GM12878 (cell line): ENCODE measurements around the gene BLACAT1. TPM values are rescaled to one million over a fixed set of nuclear protein-coding genes. Genes with fewer than 3 reads are reported as not detected.

Experiments
- ATAC-seq: fragments of 200-7000 bp; cut with Tn5 transposase; 3 replicates; pipeline ENCODE4 v1.9.1; 2020; ENCODE audit warnings: mild to moderate bottlenecking, moderate library complexity
- BruUV-seq: library from RNA; stranded (reverse); fragments of 400-500 nt; replicated peaks from 2 replicates; lab custom pipeline; 2021; lab: Mats Ljungman, UMichigan
- CTCF ChIA-PET: fragments of 300-600 bp; sonication (Branson Sonifier 250); formaldehyde crosslinking; extraction: SDS; loops from one replicate; lab custom pipeline; 2021; ENCODE audit warnings: inconsistent platforms; lab: Yijun Ruan, JAX
- POLR2A ChIA-PET: fragments of 350-600 bp; formaldehyde crosslinking; extraction: SDS; loops from one replicate; lab custom pipeline; 2021; ENCODE audit warnings: inconsistent platforms; lab: Charles Lee
- RAD21 ChIA-PET: fragments of 300-600 bp; sonication (Branson Sonifier 250); formaldehyde crosslinking; loops from one replicate; lab custom pipeline; 2023; ENCODE audit warnings: antibody characterized with exemption; ENCODE audit not compliant: unreplicated experiment; lab: Charles Lee
- SMC1A ChIA-PET: fragments of 300-600 bp; sonication (Branson Sonifier 250); formaldehyde crosslinking; loops from one replicate; lab custom pipeline; 2023; ENCODE audit not compliant: unreplicated experiment, uncharacterized antibody; lab: Charles Lee
- DNase-seq: peaks from one replicate; pipeline ENCODE4 v3.0.0-alpha.2; 2011; ENCODE audit warnings: low read depth, low spot score
- FAIRE-seq: peaks from 3 replicates; lab custom pipeline; 2011; peaks lifted over from hg19 to GRCh38; lab: Jason Lieb, UNC
- H2AFZ ChIP-seq: 2 replicates; pipeline ENCODE4 v1.6.0; 2011; ENCODE audit warnings: low read depth, low read length, control low read depth; ENCODE audit not compliant: control insufficient read depth
- H3K27ac ChIP-seq: 2 replicates; pipeline ENCODE4 v1.5.1; 2011; ENCODE audit warnings: control low read depth; ENCODE audit not compliant: control insufficient read depth, insufficient read depth
- H3K27me3 ChIP-seq, 2 experiments: replicated peaks in 1 of 2; 2 replicates each; pipeline versions ENCODE4 v1.6.0 to v1.6.1; 2011; ENCODE audit warnings: low read length in 1 of 2; ENCODE audit not compliant: control insufficient read depth in 2 of 2, insufficient read depth in 2 of 2
- H3K36me3 ChIP-seq, 2 experiments: 2 replicates each; pipeline ENCODE4 v1.5.1; 2011; ENCODE audit warnings: low read length in 1 of 2; ENCODE audit not compliant: control insufficient read depth in 2 of 2, insufficient read depth in 2 of 2
- H3K4me1 ChIP-seq: 2 replicates; pipeline ENCODE4 v1.6.1; 2011; ENCODE audit warnings: mild to moderate bottlenecking, low read length, moderate library complexity, mixed read lengths; ENCODE audit not compliant: control insufficient read depth, insufficient read depth
- H3K4me2 ChIP-seq: 2 replicates; pipeline ENCODE4 v1.6.0; 2011; ENCODE audit warnings: control low read depth; ENCODE audit not compliant: control insufficient read depth, insufficient read depth
- H3K4me3 ChIP-seq: fragments of 200-600 bp; sonication (generic); 2 replicates; pipeline ENCODE4 v1.5.1; 2016
- H3K79me2 ChIP-seq: 2 replicates; pipeline ENCODE4 v1.6.0; 2011; ENCODE audit warnings: low read length; ENCODE audit not compliant: control insufficient read depth, insufficient read depth
- H3K9ac ChIP-seq: 2 replicates; pipeline ENCODE4 v1.8.0; 2011; ENCODE audit warnings: low read length, control low read depth, mixed read lengths; ENCODE audit not compliant: control insufficient read depth, insufficient read depth
- H3K9me3 ChIP-seq: replicated peaks from 3 replicates; pipeline ENCODE4 v1.5.1; 2011; ENCODE audit warnings: mild to moderate bottlenecking, low read length; ENCODE audit not compliant: control insufficient read depth, insufficient read depth
- H4K20me1 ChIP-seq: 2 replicates; pipeline ENCODE4 v1.6.0; 2011; ENCODE audit not compliant: control insufficient read depth, insufficient read depth
- CEBPB ChIP-seq, 2 experiments: fragments of 150-350 bp in 1 of 2; IDR thresholded peaks; 2 replicates each; pipeline ENCODE4 v1.6.1; 2012 to 2014; ENCODE audit warnings: low read depth in 2 of 2, low read length in 2 of 2, borderline replicate concordance in 1 of 2, inconsistent platforms in 1 of 2
- CHD2 ChIP-seq: IDR thresholded peaks from 2 replicates; pipeline ENCODE4 v1.6.1; 2011; ENCODE audit warnings: low read depth, low read length, improper control_type of control experiment, borderline replicate concordance
- FOXM1 ChIP-seq: IDR thresholded peaks from 2 replicates; pipeline ENCODE4 v1.6.1; 2012; ENCODE audit warnings: low read depth, mild to moderate bottlenecking, inconsistent platforms, low read length, moderate library complexity
- MTA3 ChIP-seq: IDR thresholded peaks from 2 replicates; pipeline ENCODE4 v1.6.1; 2012; ENCODE audit warnings: low read length, inconsistent platforms, borderline replicate concordance
- RAD21 ChIP-seq: IDR thresholded peaks from 2 replicates; pipeline ENCODE4 v1.6.1; 2011; ENCODE audit warnings: mild to moderate bottlenecking, low read depth, low read length, moderate library complexity; ENCODE audit not compliant: insufficient read depth
- SMAD5 ChIP-seq: IDR thresholded peaks from 2 replicates; pipeline ENCODE4 v1.6.1; 2016; ENCODE audit warnings: antibody characterized with exemption, low read depth
- USF2 ChIP-seq: IDR thresholded peaks from 2 replicates; pipeline ENCODE4 v1.6.1; 2011; ENCODE audit warnings: low read depth, low read length, improper control_type of control experiment, borderline replicate concordance
- ZNF207 ChIP-seq: fragments of 450-650 bp; IDR thresholded peaks from 2 replicates; pipeline ENCODE4 v1.6.1; 2014; ENCODE audit warnings: antibody characterized with exemption, mild to moderate bottlenecking, borderline replicate concordance
- WGBS: methylation state at CpG from one replicate; pipeline ENCODE4 v1.1.6; 2016; ENCODE audit warnings: low lambda C conversion rate; ENCODE audit not compliant: insufficient replicate concordance, insufficient coverage; ENCODE audit errors: missing lambda C conversion rate; 5-methylcytosine and 5-hydroxymethylcytosine counted together
- in situ Hi-C: fragments of 300-500 bp; cut with MboI; formaldehyde crosslinking; loops from 9 replicates; pipeline ENCODE4 v1.14.3; 2018; ENCODE audit warnings: mixed read lengths
- intact Hi-C: fragments of 100-400 bp; cut with micrococcal nuclease; formaldehyde crosslinking; loops from one replicate; pipeline ENCODE4 v1.14.2; 2022; ENCODE audit not compliant: unreplicated experiment
- polyA plus RNA-seq, 11 experiments: library from polyadenylated mRNA; depleted of rRNA in 4 of 11; unstranded in 6 of 11; stranded (reverse) in 5 of 11; fragments of >200 nt; fragmentation: Nextera tagmentation in 4 of 11; fragmentation: Illumina TruSeq in 1 of 11; extraction: Ambion mirVana in 4 of 11; extraction: Trizol in 1 of 11; gene quantifications; 1 replicate in 1 of 11; 2 replicates in 10 of 11; pipeline versions ENCODE4 v1.2.1 to v1.2.3, GENCODE V29; 2011 to 2016; ENCODE audit warnings: inconsistent platforms in 2 of 11, missing spikeins in 2 of 11, low read depth in 1 of 11
- total RNA-seq, 4 experiments: library from RNA; depleted of rRNA in 3 of 4; stranded (reverse); fragments of >200 nt in 3 of 4; fragmentation: Illumina TruSeq in 1 of 4; extraction: Trizol in 1 of 4; gene quantifications; 2 replicates each; pipeline versions ENCODE4 v1.2.1 to v1.2.3, GENCODE V29; 2013 to 2021

BLACAT1 gene
- total and polyA plus RNA-seq, 10 of the 15 experiments (the other 5 are each of a cell fraction or from before 2014, with no cell fraction given) = 0.04 to 1.6 (median 0.15) TPM; not detected in 1

GRCh38 chr1:205452933-205453332, 2.9 kb downstream of the BLACAT1 start:
- 0% methylated on average over 5 of the region's 5 CpGs for WGBS

More at GRCh38 chr1:205452933-205453332, 2.9 kb downstream of the BLACAT1 start:
- no peak for ATAC-seq
- Histone ChIP-seq H4K20me1 (no peaks in the 10 kb centered on the region; the same call in 1 of the 2 replicates), H3K9ac (no peak overlapping the region), H3K36me3 (no peaks in the 10 kb centered on the region), H3K9me3 (no peaks in the 10 kb centered on the region), H3K4me1 (peaks cover 5% of the 10 kb centered on the region; the same call in 1 of the 2 replicates), H3K4me2 (no peak overlapping the region), H3K27me3 (peaks cover 12 to 18% of the 10 kb centered on the region in 2 experiments), H3K79me2 (no peaks in the 10 kb centered on the region), H3K4me3 (no peak overlapping the region), H2AFZ (no peak overlapping the region), H3K27ac (no peak overlapping the region)
- DNase-seq = no peak
- TF ChIP-seq MTA3 = no peak
- TF ChIP-seq FOXM1 = no peak
- no peak for TF ChIP-seq CEBPB (IDR thresholded peaks at IDR 0.05; ENCODE audit: borderline replicate concordance in 1 of 2, low read depth in 2 of 2, low read length in 2 of 2)
- no peak for TF ChIP-seq ZNF207
- TF ChIP-seq RAD21 = no peak
- TF ChIP-seq SMAD5 = no peak
- no peak for TF ChIP-seq CHD2
- TF ChIP-seq USF2 = no peak
- SMC1A ChIA-PET = interaction anchor here (1.0 to 1.4 kb wide), 2 partner anchors 29 to 57 kb away, joined by 3 to 4 read pairs; no protein-coding TSS in a partner anchor
- CTCF ChIA-PET = interaction anchor here (0.7 to 3.2 kb wide), 6 partner anchors 8 to 206 kb away, joined by 3 to 19 read pairs (median 4); no protein-coding TSS in a partner anchor
- in situ Hi-C loops (no loop called here), intact Hi-C loops (no loop called here)
- POLR2A ChIA-PET = no interaction called here
- RAD21 ChIA-PET = interaction anchor here (1.0 to 1.8 kb wide), 2 partner anchors 12 to 27 kb away, joined by 6 to 8 read pairs; no protein-coding TSS in a partner anchor
- no peak for FAIRE-seq
- no TSS peak for BruUV-seq
